ENCODE results near the gene SUPT3H.

GRCh38 chr6:44949596-44950201, 428.0 kb downstream of the SUPT3H start:
- no peak for TF ChIP-seq EZH2 (IDR thresholded peaks at IDR 0.05; ENCODE audit: borderline replicate concordance, low read length)
- TF ChIP-seq CTCF (conservative IDR thresholded peaks at IDR 0.05 in 1 of 2, IDR thresholded peaks at IDR 0.05 in 1 of 2; ENCODE audit: extremely low read depth in 1 of 2, insufficient read depth in 1 of 2, low read depth in 1 of 2, low read length in 2 of 2), result no peak

Data from mammary epithelial cell (primary cell).